PC-9 (cell line): Measurements from ENCODE around the gene AIFM2. TPM values are rescaled to one million over a fixed set of nuclear protein-coding genes. Genes with fewer than 3 reads are reported as not detected.
A peak's percentile ranks its signal among the peaks of the same experiment; 100 is the strongest.

ENCODE experiments used
- BruUV-seq: library from RNA; stranded (reverse); fragments of 400-500 nt; replicated peaks from 2 replicates; lab custom pipeline; 2021; lab: Mats Ljungman, UMichigan
- CTCF ChIA-PET: fragments of 300-600 bp; sonication (Branson Sonifier 250); formaldehyde crosslinking; loops from one replicate; lab custom pipeline; 2022; ENCODE audit warnings: antibody characterized with exemption; lab: Charles Lee
- POLR2A ChIA-PET: fragments of 300-600 bp; sonication (Branson Sonifier 250); formaldehyde crosslinking; loops from one replicate; lab custom pipeline; 2022; ENCODE audit warnings: antibody characterized with exemption; ENCODE audit not compliant: unreplicated experiment; lab: Charles Lee
- DNase-seq, 2 experiments: peaks; one replicate each; pipeline versions ENCODE4 v3.0.0 to v3.0.0-alpha.2; 2015 to 2022; ENCODE audit warnings: mixed read lengths in 1 of 2
- H2AFZ ChIP-seq: fragments of 200-600 bp; sonication (generic); 2 replicates; pipeline ENCODE4 v1.8.1; 2017; ENCODE audit warnings: antibody characterized with exemption
- H3F3A ChIP-seq: fragments of 200-600 bp; sonication (generic); 2 replicates; pipeline ENCODE4 v1.8.1; 2017; ENCODE audit warnings: antibody characterized with exemption, mild to moderate bottlenecking, low read depth; ENCODE audit not compliant: insufficient read depth
- H3K27ac ChIP-seq: fragments of 200-600 bp; sonication (generic); 2 replicates; pipeline ENCODE4 v1.6.1; 2016; ENCODE audit warnings: mixed run types
- H3K27me3 ChIP-seq: fragments of 200-600 bp; sonication (generic); 2 replicates; pipeline ENCODE4 v1.6.1; 2016; ENCODE audit warnings: low read depth, mixed run types; ENCODE audit not compliant: insufficient read depth
- H3K36me3 ChIP-seq: fragments of 200-600 bp; sonication (generic); 2 replicates; pipeline ENCODE4 v1.6.1; 2016; ENCODE audit warnings: low read depth, mixed run types
- H3K4me1 ChIP-seq: fragments of 200-600 bp; sonication (generic); replicated peaks from 2 replicates; pipeline ENCODE4 v1.6.1; 2016; ENCODE audit warnings: mixed run types; ENCODE audit not compliant: insufficient read depth
- H3K4me2 ChIP-seq: fragments of 200-600 bp; sonication (generic); 2 replicates; pipeline ENCODE4 v1.6.1; 2017; ENCODE audit warnings: mixed run types
- H3K4me3 ChIP-seq: fragments of 200-600 bp; sonication (generic); 2 replicates; pipeline ENCODE4 v1.6.1; 2016; ENCODE audit warnings: mixed run types
- H3K79me2 ChIP-seq: fragments of 200-600 bp; sonication (generic); 2 replicates; pipeline ENCODE4 v1.6.1; 2017; ENCODE audit warnings: low read depth, mixed run types
- H3K9me2 ChIP-seq: fragments of 200-600 bp; sonication (generic); 2 replicates; pipeline ENCODE4 v1.8.1; 2017; ENCODE audit warnings: mild to moderate bottlenecking; ENCODE audit not compliant: insufficient read depth
- H3K9me3 ChIP-seq: fragments of 200-600 bp; sonication (generic); 2 replicates; pipeline ENCODE4 v1.8.1; 2016; ENCODE audit warnings: low read depth; ENCODE audit not compliant: insufficient read depth
- H4K20me1 ChIP-seq: fragments of 200-600 bp; sonication (generic); 2 replicates; pipeline ENCODE4 v1.8.1; 2017; ENCODE audit not compliant: insufficient read depth
- EZH2 ChIP-seq: fragments of 200-600 bp; sonication (generic); IDR thresholded peaks from 2 replicates; pipeline ENCODE4 v1.8.0; 2017; ENCODE audit warnings: antibody characterized with exemption, low read depth
- intact Hi-C: fragments of 100-400 bp; cut with micrococcal nuclease; formaldehyde crosslinking; loops from one replicate; pipeline ENCODE4 v1.10.0; 2022; ENCODE audit not compliant: unreplicated experiment
- total RNA-seq: library from RNA; stranded (reverse); gene quantifications from 2 replicates; pipeline ENCODE4 v1.2.3, GENCODE V29; 2021
- TF ChIP-seq, protein P1 (sequence below): fragments of 200-600 bp; sonication (generic); conservative IDR thresholded peaks from 2 replicates; pipeline ENCODE4 v1.6.1; 2017; ENCODE audit warnings: mixed run types, antibody characterized with exemption, mild to moderate bottlenecking, moderate library complexity

AIFM2 gene
- total RNA-seq, 1 experiment from 2014 or later, result 47.0 TPM

DNA sequence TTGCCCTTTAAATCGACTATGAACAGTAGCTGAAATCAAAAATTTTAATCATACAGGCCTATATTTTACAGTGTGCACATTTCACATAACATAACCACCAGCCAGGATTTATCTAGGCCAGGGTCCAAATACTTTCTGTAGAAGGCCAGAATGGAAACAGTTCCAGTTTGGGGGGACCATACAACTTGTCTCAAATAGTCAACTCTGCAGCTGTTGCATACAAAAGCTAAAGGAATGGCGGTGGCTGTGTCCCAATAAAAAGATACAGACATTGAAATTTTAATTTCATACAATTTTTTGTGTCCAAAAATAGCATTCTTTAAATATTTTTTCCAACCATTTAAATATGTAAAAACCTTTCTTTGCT is 14.6 kb upstream of the AIFM2 start:
- BruUV-seq, result no TSS peak
- POLR2A ChIA-PET, result interaction anchor here (0.5 to 2.1 kb wide), 5 partner anchors 23 to 278 kb away, joined by 4 to 32 read pairs (median 9); partner anchors contain the start of gene SAR1A

DNA sequence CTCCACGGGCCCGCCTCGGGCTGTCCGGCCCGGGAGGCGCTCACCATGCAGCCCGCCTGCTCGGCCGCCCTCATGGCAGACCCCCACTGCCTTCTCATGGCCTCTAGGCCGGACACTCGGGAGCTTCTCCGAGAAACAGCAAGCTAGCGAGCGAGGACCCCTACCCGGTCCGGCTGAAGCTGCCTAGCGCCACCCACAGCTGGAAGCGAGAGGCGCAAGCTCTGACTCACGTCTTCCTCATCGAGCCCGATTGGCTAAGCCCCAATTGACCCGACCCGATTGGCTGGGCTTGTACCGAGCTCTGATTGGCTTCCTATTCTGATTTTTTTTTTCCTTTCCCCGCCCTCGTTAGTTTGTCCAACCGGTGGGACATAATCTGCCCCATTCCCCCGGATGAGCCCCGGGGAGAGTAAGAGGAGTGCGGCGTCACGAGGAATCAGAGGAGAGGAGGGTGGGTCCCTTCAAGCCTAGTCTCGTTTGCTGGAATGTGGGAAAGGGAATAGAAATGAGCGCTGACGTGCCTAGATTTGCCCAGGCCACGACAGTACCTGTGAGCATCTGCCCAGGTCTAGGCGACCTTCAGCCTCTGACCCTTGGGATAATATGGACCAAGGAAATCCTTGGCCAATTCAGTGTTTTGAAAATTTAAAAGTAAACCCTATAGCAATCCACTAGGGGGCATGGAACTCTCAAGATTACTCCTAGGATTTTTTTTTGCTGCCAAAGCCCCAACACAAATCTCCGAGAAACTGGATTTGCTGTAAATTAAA is 14.0 kb upstream of the AIFM2 start, which contains the start of gene TYSND1:
Gene TYSND1, minus strand, starts transcription at position 212 of the 770 bp plus-strand sequence. Its CDS starts 114 bp downstream, at position 98.
- intact Hi-C loops, result loop anchor here (1.0 to 10.0 kb wide), 3 partner anchors 15 to 218 kb away; partner anchors contain the start of gene SAR1A
- TSS peak; percentile 99 for BruUV-seq
- peaks cover 4% of the 10 kb centered on the region; the same call in 1 of the 2 replicates for H4K20me1 ChIP-seq
- CTCF ChIA-PET, result interaction anchor here (0.6 to 2.3 kb wide), 26 partner anchors 8 to 910 kb away, joined by 3 to 16 read pairs (median 5); partner anchors contain the start of gene SAR1A
- peaks cover 28% of the 10 kb centered on the region for H3K79me2 ChIP-seq
- POLR2A ChIA-PET, result interaction anchor here (0.5 to 2.1 kb wide), 24 partner anchors 10 to 1627 kb away, joined by 3 to 32 read pairs (median 4); partner anchors contain the start of gene SAR1A
- H3K27ac ChIP-seq, result peak within 1 kb of the TSS; percentile 70
- peaks cover 10% of the 10 kb centered on the region for H3K36me3 ChIP-seq
- no peaks in the 10 kb centered on the region for H3K9me2 ChIP-seq
- TF ChIP-seq, protein P1, sequence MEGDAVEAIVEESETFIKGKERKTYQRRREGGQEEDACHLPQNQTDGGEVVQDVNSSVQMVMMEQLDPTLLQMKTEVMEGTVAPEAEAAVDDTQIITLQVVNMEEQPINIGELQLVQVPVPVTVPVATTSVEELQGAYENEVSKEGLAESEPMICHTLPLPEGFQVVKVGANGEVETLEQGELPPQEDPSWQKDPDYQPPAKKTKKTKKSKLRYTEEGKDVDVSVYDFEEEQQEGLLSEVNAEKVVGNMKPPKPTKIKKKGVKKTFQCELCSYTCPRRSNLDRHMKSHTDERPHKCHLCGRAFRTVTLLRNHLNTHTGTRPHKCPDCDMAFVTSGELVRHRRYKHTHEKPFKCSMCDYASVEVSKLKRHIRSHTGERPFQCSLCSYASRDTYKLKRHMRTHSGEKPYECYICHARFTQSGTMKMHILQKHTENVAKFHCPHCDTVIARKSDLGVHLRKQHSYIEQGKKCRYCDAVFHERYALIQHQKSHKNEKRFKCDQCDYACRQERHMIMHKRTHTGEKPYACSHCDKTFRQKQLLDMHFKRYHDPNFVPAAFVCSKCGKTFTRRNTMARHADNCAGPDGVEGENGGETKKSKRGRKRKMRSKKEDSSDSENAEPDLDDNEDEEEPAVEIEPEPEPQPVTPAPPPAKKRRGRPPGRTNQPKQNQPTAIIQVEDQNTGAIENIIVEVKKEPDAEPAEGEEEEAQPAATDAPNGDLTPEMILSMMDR, result peak; percentile 81
- TF ChIP-seq EZH2, result no peak
- peak within 1 kb of the TSS; percentile 84 for H3K4me3 ChIP-seq
- peaks cover 34% of the 10 kb centered on the region for H3F3A ChIP-seq
- DNase-seq, result peak; percentile 98 to 99
- H2AFZ ChIP-seq, result peak within 1 kb of the TSS; percentile 95
- H3K4me2 ChIP-seq, result peak within 1 kb of the TSS; percentile 99
- no peaks in the 10 kb centered on the region for H3K9me3 ChIP-seq
- H3K27me3 ChIP-seq, result no peaks in the 10 kb centered on the region
- peaks cover 15% of the 10 kb centered on the region for H3K4me1 ChIP-seq

More for the DNA sequence above, 14.6 kb upstream of the AIFM2 start:
- Histone ChIP-seq H3K9me3 (no peaks in the 10 kb centered on the region), H4K20me1 (peaks cover 4% of the 10 kb centered on the region; the same call in 1 of the 2 replicates), H2AFZ (no peak overlapping the region), H3K36me3 (peaks cover 15% of the 10 kb centered on the region), H3K9me2 (no peaks in the 10 kb centered on the region), H3F3A (peaks cover 31% of the 10 kb centered on the region), H3K4me3 (peak overlapping the region; percentile 84; the same call in 1 of the 2 replicates), H3K4me1 (peaks cover 15% of the 10 kb centered on the region), H3K4me2 (peak overlapping the region; percentile 99), H3K27ac (peak overlapping the region; percentile 70), H3K27me3 (no peaks in the 10 kb centered on the region), H3K79me2 (peaks cover 28% of the 10 kb centered on the region)
- TF ChIP-seq, protein P1, result peak; percentile 31; the same call in 1 of the 2 replicates
- no peak for TF ChIP-seq EZH2
- DNase-seq, result no peak
- CTCF ChIA-PET, result interaction anchor here (0.7 to 2.3 kb wide), 7 partner anchors 11 to 278 kb away, joined by 3 to 15 read pairs (median 8); partner anchors contain the start of gene SAR1A
- intact Hi-C loops, result loop anchor here (10.0 kb wide), 1 partner anchor 218 kb away; no protein-coding TSS in a partner anchor
